Astrocyte of the hippocampus (primary cell): ENCODE data around the gene LILRB3.
"Not testable (repeated sequence)": the region's sequence is repeated elsewhere in the genome, so short reads cannot be mapped to it uniquely, and the experiment has no call there.

Experiments used
- DNase-seq: peaks from one replicate; pipeline ENCODE4 v3.0.0; 2011; ENCODE audit warnings: low read depth, low spot score

LILRB3 gene

GRCh38 chr19:54222474-54223276 lies at the start of gene LILRB3:
TSS of gene LILRB3 (minus strand) at chr19:54223007. CDS start at chr19:54222976, 31 bp downstream.
- not testable (repeated sequence) for DNase-seq

- not testable (repeated sequence) for DNase-seq
These were observed 49.4 kb upstream of the LILRB3 start for GRCh38 chr19:54272181-54272580.

- not testable (repeated sequence) for DNase-seq
These were observed 48.8 kb upstream of the LILRB3 start for GRCh38 chr19:54271587-54271986.

GRCh38 chr19:54271106-54271505 lies 48.3 kb upstream of the LILRB3 start:
- no peak for DNase-seq

GRCh38 chr19:54268936-54269335 lies 46.1 kb upstream of the LILRB3 start:
- no peak for DNase-seq

- DNase-seq = peak; percentile 80
These were observed 43.3 kb upstream of the LILRB3 start for GRCh38 chr19:54266133-54266532.

GRCh38 chr19:54262470-54262869 lies 39.7 kb upstream of the LILRB3 start:
- no peak for DNase-seq

- DNase-seq = no peak
These were observed 39.3 kb upstream of the LILRB3 start for GRCh38 chr19:54262066-54262465.

GRCh38 chr19:54257116-54257480 lies 34.3 kb upstream of the LILRB3 start, which contains the start of gene LILRB5:
TSS of gene LILRB5 (minus strand) at chr19:54257273. CDS start at chr19:54257193, 80 bp downstream.
- no peak for DNase-seq

GRCh38 chr19:54256250-54257115 lies 33.7 kb upstream of the LILRB3 start:
- no peak for DNase-seq

GRCh38 chr19:54255105-54255775 lies 32.4 kb upstream of the LILRB3 start:
- DNase-seq = no peak

GRCh38 chr19:54254195-54254906 lies 31.5 kb upstream of the LILRB3 start:
- DNase-seq = no peak

- DNase-seq = no peak
These were observed 30.8 kb upstream of the LILRB3 start for GRCh38 chr19:54253331-54254194.

- DNase-seq = no peak
These were observed 30.0 kb upstream of the LILRB3 start for GRCh38 chr19:54252845-54253244.

GRCh38 chr19:54252243-54252642 lies 29.4 kb upstream of the LILRB3 start:
- no peak for DNase-seq

GRCh38 chr19:54248016-54248601 lies 25.3 kb upstream of the LILRB3 start:
- DNase-seq = no peak

GRCh38 chr19:54247106-54247930 lies 24.5 kb upstream of the LILRB3 start:
- DNase-seq = no peak

GRCh38 chr19:54245936-54246335 lies 23.1 kb upstream of the LILRB3 start:
- no peak for DNase-seq

- DNase-seq = not testable (repeated sequence)
These were observed 21.0 kb upstream of the LILRB3 start for GRCh38 chr19:54243809-54244208.
